HCT116 (cell line): ENCODE measurements around the gene TTYH1. TPM values are rescaled to one million over a fixed set of nuclear protein-coding genes. Genes with fewer than 3 reads are reported as not detected.

Experiments used
- ATAC-seq: fragments of 200-7000 bp; cut with Tn5 transposase; 2 replicates; pipeline ENCODE4 v1.9.1; 2020; ENCODE audit warnings: mild to moderate bottlenecking, moderate library complexity
- BruUV-seq: library from RNA; stranded (reverse); fragments of 400-500 nt; replicated peaks from 2 replicates; lab custom pipeline; 2021; lab: Mats Ljungman, UMichigan
- CTCF ChIA-PET: fragments of 300-600 bp; sonication (Branson Sonifier 250); formaldehyde crosslinking; loops from one replicate; lab custom pipeline; 2021; ENCODE audit warnings: antibody characterized with exemption; lab: Charles Lee
- POLR2A ChIA-PET: fragments of 300-600, 350-600 bp; sonication (Branson Sonifier 250); formaldehyde crosslinking; loops from one replicate; lab custom pipeline; 2021; ENCODE audit warnings: antibody characterized with exemption; lab: Charles Lee
- RAD21 ChIA-PET, 2 experiments: fragments of 300-600 bp; sonication (Branson Sonifier 250); formaldehyde crosslinking; loops; one replicate each; lab custom pipeline; 2023; ENCODE audit warnings: low total read pairs in 2 of 2; ENCODE audit not compliant: uncharacterized antibody in 2 of 2, unreplicated experiment in 2 of 2, low non-redundant PET in 1 of 2; lab: Charles Lee
- DNase-seq: peaks from one replicate; pipeline ENCODE4 v3.0.0-alpha.2; 2010; ENCODE audit warnings: low read depth, low spot score
- H2AFZ ChIP-seq: fragments of 200-600 bp; shearing (Covaris generic), sonication (generic); 2 replicates; pipeline ENCODE4 v1.6.1; 2017; ENCODE audit warnings: low read depth, mixed run types, mixed read lengths, antibody characterized with exemption, low read length; ENCODE audit not compliant: poor library complexity, severe bottlenecking
- H3K27ac ChIP-seq: 2 replicates; pipeline ENCODE4 v1.5.1; 2012; ENCODE audit warnings: low read depth, low read length
- H3K27me3 ChIP-seq: fragments of 200-600 bp; sonication (generic); 2 replicates; pipeline ENCODE4 v1.6.1; 2016; ENCODE audit warnings: mixed run types, low read length, mixed read lengths; ENCODE audit not compliant: insufficient read depth
- H3K36me3 ChIP-seq, 2 experiments: fragments of 200-500 bp in 1 of 2; fragments of 200-600 bp in 1 of 2; sonication (Bioruptor generic) in 1 of 2; sonication (generic) in 1 of 2; 2 replicates each; pipeline versions ENCODE4 v1.5.1 to v1.6.1; 2014 to 2016; ENCODE audit warnings: low read length in 2 of 2, inconsistent platforms in 1 of 2, mixed read lengths in 1 of 2, mixed run types in 1 of 2; ENCODE audit not compliant: insufficient read depth in 2 of 2, control insufficient read depth in 1 of 2
- H3K4me1 ChIP-seq, 2 experiments: fragments of 200-600 bp in 1 of 2; sonication (generic) in 1 of 2; 2 replicates each; pipeline versions ENCODE4 v1.5.1 to v1.6.1; 2012 to 2017; ENCODE audit warnings: low read length in 2 of 2, inconsistent platforms in 1 of 2, mild to moderate bottlenecking in 1 of 2, mixed read lengths in 1 of 2, mixed run types in 1 of 2, moderate library complexity in 1 of 2; ENCODE audit not compliant: insufficient read depth in 2 of 2, control insufficient read depth in 1 of 2
- H3K4me2 ChIP-seq: fragments of 200-600 bp; sonication (generic); 2 replicates; pipeline ENCODE4 v1.6.1; 2017; ENCODE audit warnings: mixed run types, low read length, mixed read lengths
- H3K4me3 ChIP-seq, 2 experiments: fragments of 200-600 bp in 1 of 2; sonication (generic) in 1 of 2; replicated peaks in 1 of 2; 2 replicates each; pipeline ENCODE4 v1.5.1; 2011 to 2016; ENCODE audit warnings: low read length in 2 of 2, control low read depth in 1 of 2, low read depth in 1 of 2, mild to moderate bottlenecking in 1 of 2, mixed read lengths in 1 of 2, mixed run types in 1 of 2
- H3K79me2 ChIP-seq: fragments of 200-600 bp; sonication (generic); 2 replicates; pipeline ENCODE4 v1.6.1; 2017; ENCODE audit warnings: mild to moderate bottlenecking, mixed run types, low read length, moderate library complexity, mixed read lengths; ENCODE audit not compliant: insufficient read depth
- H3K9ac ChIP-seq: fragments of 200-600 bp; sonication (generic); 2 replicates; pipeline ENCODE4 v1.6.1; 2016; ENCODE audit warnings: low read length, mixed read lengths
- H3K9me2 ChIP-seq: fragments of 200-600 bp; sonication (generic), shearing (Covaris generic); 2 replicates; pipeline ENCODE4 v1.6.1; 2017; ENCODE audit warnings: mixed run types, mild to moderate bottlenecking, moderate library complexity; ENCODE audit not compliant: insufficient read depth
- H3K9me3 ChIP-seq, 2 experiments: fragments of 200-500 bp in 1 of 2; fragments of 200-600 bp in 1 of 2; sonication (Bioruptor generic) in 1 of 2; sonication (generic) in 1 of 2; 2 replicates each; pipeline ENCODE4 v1.6.1; 2014 to 2017; ENCODE audit warnings: low read length in 2 of 2, mixed read lengths in 2 of 2, inconsistent platforms in 1 of 2, low read depth in 1 of 2, mild to moderate bottlenecking in 1 of 2, mixed run types in 1 of 2, moderate library complexity in 1 of 2; ENCODE audit not compliant: control insufficient read depth in 1 of 2, insufficient read depth in 1 of 2
- H4K20me1 ChIP-seq: fragments of 200-600 bp; sonication (generic), shearing (Covaris generic); 2 replicates; pipeline ENCODE4 v1.6.1; 2017; ENCODE audit warnings: mixed run types, mild to moderate bottlenecking, moderate library complexity; ENCODE audit not compliant: insufficient read depth
- CBX3 ChIP-seq: IDR thresholded peaks from 2 replicates; pipeline ENCODE4 v1.6.1; 2012; ENCODE audit warnings: low read depth
- EGR1 ChIP-seq: IDR thresholded peaks from 2 replicates; pipeline ENCODE4 v1.6.1; 2012; ENCODE audit warnings: low read depth
- FOSL1 ChIP-seq: IDR thresholded peaks from 2 replicates; pipeline ENCODE4 v1.6.1; 2012; ENCODE audit warnings: low read depth
- JUND ChIP-seq: IDR thresholded peaks from 2 replicates; pipeline ENCODE4 v1.6.1; 2012
- POLR2A ChIP-seq: IDR thresholded peaks from 2 replicates; pipeline ENCODE4 v1.7.0; 2011; ENCODE audit warnings: borderline replicate concordance; ENCODE audit not compliant: insufficient read depth, insufficient read length; ENCODE audit errors: extremely low read depth
- POLR2AphosphoS5 ChIP-seq: IDR thresholded peaks from 2 replicates; pipeline ENCODE4 v1.6.1; 2011; ENCODE audit warnings: mild to moderate bottlenecking, low read depth, low read length, moderate library complexity
- RAD21 ChIP-seq: IDR thresholded peaks from 2 replicates; pipeline ENCODE4 v1.6.1; 2012; ENCODE audit warnings: low read depth, mild to moderate bottlenecking
- SIN3A ChIP-seq: IDR thresholded peaks from 2 replicates; pipeline ENCODE4 v1.6.1; 2012; ENCODE audit warnings: low read depth
- SRF ChIP-seq: IDR thresholded peaks from 2 replicates; pipeline ENCODE4 v1.6.1; 2012; ENCODE audit warnings: low read depth
- TCF7L2 ChIP-seq: IDR thresholded peaks from 2 replicates; pipeline ENCODE4 v1.7.0; 2011; ENCODE audit warnings: borderline replicate concordance, inconsistent platforms; ENCODE audit not compliant: insufficient read depth, insufficient read length; ENCODE audit errors: extremely low read depth
- YY1 ChIP-seq: IDR thresholded peaks from 2 replicates; pipeline ENCODE4 v1.6.1; 2011; ENCODE audit warnings: low read length, low read depth, moderate library complexity, mild to moderate bottlenecking; ENCODE audit not compliant: insufficient replicate concordance; ENCODE audit errors: extremely low read depth
- ZFX ChIP-seq: fragments of 450-650 bp; IDR thresholded peaks from 2 replicates; pipeline ENCODE4 v1.6.1; 2017
- ZNF274 ChIP-seq: fragments of 200-500 bp; sonication (Bioruptor generic); IDR thresholded peaks from 2 replicates; pipeline ENCODE4 v1.6.1; 2014; ENCODE audit warnings: mild to moderate bottlenecking, low read depth, low read length, inconsistent platforms
- intact Hi-C: fragments of 100-400 bp; cut with micrococcal nuclease; formaldehyde crosslinking; loops from 2 replicates; pipeline ENCODE4 v1.10.0; 2022
- total RNA-seq: library from RNA; stranded (reverse); gene quantifications from one replicate; pipeline ENCODE4 v1.2.1, GENCODE V29; 2021; ENCODE audit not compliant: unreplicated experiment
- TF ChIP-seq, protein P1 (sequence below): IDR thresholded peaks from 2 replicates; pipeline ENCODE4 v1.6.1; 2011; ENCODE audit warnings: mild to moderate bottlenecking, low read length, moderate library complexity; ENCODE audit not compliant: insufficient replicate concordance; ENCODE audit errors: extremely low read depth
- TF ChIP-seq, protein P2 (sequence below), 3 experiments: fragments of 200-600 bp in 1 of 3; sonication (generic) in 1 of 3; IDR thresholded peaks in 2 of 3; conservative IDR thresholded peaks in 1 of 3; 2 replicates each; pipeline ENCODE4 v1.5.1; 2012 to 2017; ENCODE audit warnings: low read depth in 2 of 3, low read length in 2 of 3, antibody characterized with exemption in 1 of 3, borderline replicate concordance in 1 of 3, control low read depth in 1 of 3, mild to moderate bottlenecking in 1 of 3, mixed read lengths in 1 of 3, mixed run types in 1 of 3, moderate library complexity in 1 of 3; ENCODE audit not compliant: insufficient read depth in 1 of 3
- TF ChIP-seq, protein P3 (sequence below): IDR thresholded peaks from 2 replicates; pipeline ENCODE4 v1.6.1; 2012
- TF ChIP-seq, protein P4 (sequence below): IDR thresholded peaks from 2 replicates; pipeline ENCODE4 v1.6.1; 2012; ENCODE audit warnings: low read depth

The TTYH1 gene
- total RNA-seq, 1 experiment from 2014 or later = 0.37 TPM

DNA sequence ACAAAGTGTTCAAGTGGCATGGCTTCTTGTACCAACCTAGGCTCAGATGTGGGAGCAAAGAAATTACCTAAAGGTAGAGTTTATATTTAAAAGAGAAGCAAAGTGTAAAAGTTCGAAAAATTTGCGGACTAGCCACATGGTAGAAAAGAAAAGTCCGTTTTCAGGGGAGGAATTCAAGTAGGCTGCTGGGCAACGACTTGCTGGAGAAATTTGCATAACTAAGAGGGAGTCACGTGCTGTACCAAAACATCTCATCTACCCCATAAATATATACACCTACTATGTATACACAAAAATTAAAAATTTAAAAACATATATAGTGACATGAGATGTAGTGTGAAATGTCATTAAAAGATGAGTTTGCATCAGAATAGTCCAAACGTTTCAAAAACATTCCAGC, 48.5 kb upstream of the TTYH1 start:
- ChIA-PET POLR2A (no interaction called here), CTCF (no interaction called here)
- no peak overlapping the region for H3K4me2 ChIP-seq
- DNase-seq = no peak
- intact Hi-C loops = no loop called here
- no peaks in the 10 kb centered on the region for H3K79me2 ChIP-seq
- TF ChIP-seq POLR2AphosphoS5 (no peak), SIN3A (no peak), POLR2A (no peak), EGR1 (no peak), ZNF274 (no peak), FOSL1 (no peak), ZFX (no peak), JUND (no peak), SRF (no peak), TCF7L2 (no peak), CBX3 (no peak), RAD21 (no peak), YY1 (no peak)
- TF ChIP-seq, protein P1, sequence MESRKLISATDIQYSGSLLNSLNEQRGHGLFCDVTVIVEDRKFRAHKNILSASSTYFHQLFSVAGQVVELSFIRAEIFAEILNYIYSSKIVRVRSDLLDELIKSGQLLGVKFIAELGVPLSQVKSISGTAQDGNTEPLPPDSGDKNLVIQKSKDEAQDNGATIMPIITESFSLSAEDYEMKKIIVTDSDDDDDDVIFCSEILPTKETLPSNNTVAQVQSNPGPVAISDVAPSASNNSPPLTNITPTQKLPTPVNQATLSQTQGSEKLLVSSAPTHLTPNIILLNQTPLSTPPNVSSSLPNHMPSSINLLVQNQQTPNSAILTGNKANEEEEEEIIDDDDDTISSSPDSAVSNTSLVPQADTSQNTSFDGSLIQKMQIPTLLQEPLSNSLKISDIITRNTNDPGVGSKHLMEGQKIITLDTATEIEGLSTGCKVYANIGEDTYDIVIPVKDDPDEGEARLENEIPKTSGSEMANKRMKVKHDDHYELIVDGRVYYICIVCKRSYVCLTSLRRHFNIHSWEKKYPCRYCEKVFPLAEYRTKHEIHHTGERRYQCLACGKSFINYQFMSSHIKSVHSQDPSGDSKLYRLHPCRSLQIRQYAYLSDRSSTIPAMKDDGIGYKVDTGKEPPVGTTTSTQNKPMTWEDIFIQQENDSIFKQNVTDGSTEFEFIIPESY = no peak
- TF ChIP-seq, protein P2, sequence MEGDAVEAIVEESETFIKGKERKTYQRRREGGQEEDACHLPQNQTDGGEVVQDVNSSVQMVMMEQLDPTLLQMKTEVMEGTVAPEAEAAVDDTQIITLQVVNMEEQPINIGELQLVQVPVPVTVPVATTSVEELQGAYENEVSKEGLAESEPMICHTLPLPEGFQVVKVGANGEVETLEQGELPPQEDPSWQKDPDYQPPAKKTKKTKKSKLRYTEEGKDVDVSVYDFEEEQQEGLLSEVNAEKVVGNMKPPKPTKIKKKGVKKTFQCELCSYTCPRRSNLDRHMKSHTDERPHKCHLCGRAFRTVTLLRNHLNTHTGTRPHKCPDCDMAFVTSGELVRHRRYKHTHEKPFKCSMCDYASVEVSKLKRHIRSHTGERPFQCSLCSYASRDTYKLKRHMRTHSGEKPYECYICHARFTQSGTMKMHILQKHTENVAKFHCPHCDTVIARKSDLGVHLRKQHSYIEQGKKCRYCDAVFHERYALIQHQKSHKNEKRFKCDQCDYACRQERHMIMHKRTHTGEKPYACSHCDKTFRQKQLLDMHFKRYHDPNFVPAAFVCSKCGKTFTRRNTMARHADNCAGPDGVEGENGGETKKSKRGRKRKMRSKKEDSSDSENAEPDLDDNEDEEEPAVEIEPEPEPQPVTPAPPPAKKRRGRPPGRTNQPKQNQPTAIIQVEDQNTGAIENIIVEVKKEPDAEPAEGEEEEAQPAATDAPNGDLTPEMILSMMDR (IDR thresholded peaks at IDR 0.05 in 2 of 3, conservative IDR thresholded peaks at IDR 0.05 in 1 of 3; ENCODE audit: borderline replicate concordance in 1 of 3, insufficient read depth in 1 of 3, low read depth in 2 of 3, low read length in 2 of 3) = no peak
- TF ChIP-seq, protein P3, sequence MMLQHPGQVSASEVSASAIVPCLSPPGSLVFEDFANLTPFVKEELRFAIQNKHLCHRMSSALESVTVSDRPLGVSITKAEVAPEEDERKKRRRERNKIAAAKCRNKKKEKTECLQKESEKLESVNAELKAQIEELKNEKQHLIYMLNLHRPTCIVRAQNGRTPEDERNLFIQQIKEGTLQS = no peak
- TF ChIP-seq, protein P4, sequence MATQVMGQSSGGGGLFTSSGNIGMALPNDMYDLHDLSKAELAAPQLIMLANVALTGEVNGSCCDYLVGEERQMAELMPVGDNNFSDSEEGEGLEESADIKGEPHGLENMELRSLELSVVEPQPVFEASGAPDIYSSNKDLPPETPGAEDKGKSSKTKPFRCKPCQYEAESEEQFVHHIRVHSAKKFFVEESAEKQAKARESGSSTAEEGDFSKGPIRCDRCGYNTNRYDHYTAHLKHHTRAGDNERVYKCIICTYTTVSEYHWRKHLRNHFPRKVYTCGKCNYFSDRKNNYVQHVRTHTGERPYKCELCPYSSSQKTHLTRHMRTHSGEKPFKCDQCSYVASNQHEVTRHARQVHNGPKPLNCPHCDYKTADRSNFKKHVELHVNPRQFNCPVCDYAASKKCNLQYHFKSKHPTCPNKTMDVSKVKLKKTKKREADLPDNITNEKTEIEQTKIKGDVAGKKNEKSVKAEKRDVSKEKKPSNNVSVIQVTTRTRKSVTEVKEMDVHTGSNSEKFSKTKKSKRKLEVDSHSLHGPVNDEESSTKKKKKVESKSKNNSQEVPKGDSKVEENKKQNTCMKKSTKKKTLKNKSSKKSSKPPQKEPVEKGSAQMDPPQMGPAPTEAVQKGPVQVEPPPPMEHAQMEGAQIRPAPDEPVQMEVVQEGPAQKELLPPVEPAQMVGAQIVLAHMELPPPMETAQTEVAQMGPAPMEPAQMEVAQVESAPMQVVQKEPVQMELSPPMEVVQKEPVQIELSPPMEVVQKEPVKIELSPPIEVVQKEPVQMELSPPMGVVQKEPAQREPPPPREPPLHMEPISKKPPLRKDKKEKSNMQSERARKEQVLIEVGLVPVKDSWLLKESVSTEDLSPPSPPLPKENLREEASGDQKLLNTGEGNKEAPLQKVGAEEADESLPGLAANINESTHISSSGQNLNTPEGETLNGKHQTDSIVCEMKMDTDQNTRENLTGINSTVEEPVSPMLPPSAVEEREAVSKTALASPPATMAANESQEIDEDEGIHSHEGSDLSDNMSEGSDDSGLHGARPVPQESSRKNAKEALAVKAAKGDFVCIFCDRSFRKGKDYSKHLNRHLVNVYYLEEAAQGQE = no peak
- TF ChIP-seq, all 23 proteins: peak for 0
- Histone ChIP-seq H3K9ac (no peak overlapping the region), H3K4me1 (no peaks in the 10 kb centered on the region), H3K36me3 (no peaks in the 10 kb centered on the region), H4K20me1 (no peaks in the 10 kb centered on the region), H3K9me2 (no peaks in the 10 kb centered on the region), H3K27ac (no peak overlapping the region), H2AFZ (no peak overlapping the region), H3K27me3 (peaks cover 3% of the 10 kb centered on the region; the same call in 1 of the 2 replicates), H3K9me3 (no peaks in the 10 kb centered on the region), H3K4me3 (no peak overlapping the region)
- no TSS peak for BruUV-seq
- RAD21 ChIA-PET = no interaction called here
- no peak for ATAC-seq
